Kidney (tissue), 14 donors: ENCODE measurements around the gene RPS27L. TPM values are rescaled to one million over a fixed set of nuclear protein-coding genes. Genes with fewer than 3 reads are reported as not detected.

ENCODE experiments used
- DNase-seq, 5 donors: peaks; one replicate each; pipeline ENCODE4 v3.0.0-alpha.2; 2013 to 2020
- FAIRE-seq: peaks from 2 replicates; lab custom pipeline; 2012; peaks lifted over from hg19 to GRCh38; lab: Jason Lieb, UNC
- H3K27ac ChIP-seq, 2 donors: one replicate each; pipeline ENCODE4 v1.7.0; 2013; ENCODE audit warnings: low read depth in 2 of 2, low read length in 2 of 2, inconsistent platforms in 1 of 2
- H3K27me3 ChIP-seq: one replicate; pipeline ENCODE4 v1.7.1; 2013; ENCODE audit warnings: low read length, inconsistent platforms; ENCODE audit not compliant: control insufficient read depth, insufficient read depth
- H3K36me3 ChIP-seq, 3 donors: one replicate each; pipeline versions ENCODE4 v1.7.0 to v1.7.1; 2013; ENCODE audit warnings: low read length in 3 of 3, control low read depth in 1 of 3, inconsistent platforms in 1 of 3; ENCODE audit not compliant: insufficient read depth in 3 of 3, control insufficient read depth in 2 of 3
- H3K4me1 ChIP-seq, 3 donors: one replicate each; pipeline versions ENCODE4 v1.7.0 to v1.7.1; 2013; ENCODE audit warnings: low read length in 3 of 3, inconsistent platforms in 1 of 3, low read depth in 1 of 3; ENCODE audit not compliant: control insufficient read depth in 2 of 3, insufficient read depth in 2 of 3
- H3K4me3 ChIP-seq, 3 donors: one replicate each; pipeline versions ENCODE4 v1.7.0 to v1.8.1; 2013; ENCODE audit warnings: low read length in 3 of 3, control low read depth in 1 of 3, inconsistent platforms in 1 of 3
- H3K9ac ChIP-seq, 3 donors: one replicate each; pipeline versions ENCODE4 v1.7.0 to v1.7.1; 2013; ENCODE audit warnings: low read length in 3 of 3, control low read depth in 1 of 3, inconsistent platforms in 1 of 3
- H3K9me3 ChIP-seq, 3 donors: one replicate each; pipeline versions ENCODE4 v1.7.0 to v1.7.1; 2013; ENCODE audit warnings: low read length in 3 of 3, control low read depth in 1 of 3, inconsistent platforms in 1 of 3; ENCODE audit not compliant: control insufficient read depth in 2 of 3, insufficient read depth in 1 of 3
- intact Hi-C: fragments of 100-400 bp; cut with DNase I; formaldehyde crosslinking; loops from one replicate; pipeline ENCODE4 v1.11.1; 2022
- polyA plus RNA-seq: library from polyadenylated mRNA; stranded (reverse); fragments of 350-450 nt; fragmentation: Illumina TruSeq; extraction: RNeasy Lipid Tissue Mini Kit (QIAGEN cat#74804); gene quantifications from one replicate; pipeline ENCODE4 v1.2.3, GENCODE V29; 2014; ENCODE audit warnings: low read depth, low replicate concordance; ENCODE audit not compliant: insufficient read depth
- total RNA-seq: library from RNA; stranded (reverse); fragmentation: NEBNext Ultra II Directional; extraction: Animal tissue kit (Norgen Biotek cat#: 25700); gene quantifications from one replicate; pipeline ENCODE4 v1.2.1, GENCODE V29; 2021
- TF ChIP-seq, protein P1 (sequence below): IDR thresholded peaks from 3 replicates; pipeline ENCODE4 v1.5.1; 2012; ENCODE audit warnings: mild to moderate bottlenecking, moderate library complexity, borderline replicate concordance; ENCODE audit not compliant: insufficient read depth; ENCODE audit errors: extremely low read depth
- donor health status: control.
- donor health status: control.
- donor health status: control.
- donor health status: control.
- donor health status: control.
- donor health status: DM: yes; HTN: yes; CAD: no.
- donor health status: Normal renal cell carcinoma (clear cell type).

The RPS27L gene
- total and polyA plus RNA-seq, 2 donors from 2014 or later = 120 to 372 TPM

DNA sequence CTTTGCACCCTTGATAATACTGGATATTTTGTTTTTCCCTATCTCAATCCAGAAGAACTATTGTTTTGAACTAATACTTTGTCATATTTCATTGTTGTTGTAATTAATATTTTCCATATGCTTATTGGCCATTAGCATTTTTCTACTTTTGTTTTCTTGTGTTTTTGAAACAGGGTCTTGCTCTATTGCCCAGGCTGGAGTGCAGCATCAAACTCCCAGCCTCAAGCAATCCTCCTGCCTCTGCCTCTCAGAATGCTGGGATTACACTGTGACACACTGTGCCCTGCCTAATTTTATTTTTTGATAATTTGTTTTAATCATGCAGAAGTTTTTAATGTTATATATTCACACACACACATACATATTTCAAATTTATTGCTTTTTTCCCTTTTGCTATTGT is 3.4 kb upstream of the RPS27L start:
- Histone ChIP-seq H3K9ac (no peak overlapping the region), H3K4me3 (no peak overlapping the region), H3K27ac (no peak overlapping the region), H3K36me3 (no peaks in the 10 kb centered on the region), H3K27me3 (no peaks in the 10 kb centered on the region), H3K9me3 (no peaks in the 10 kb centered on the region), H3K4me1 (peaks cover 0 to 3% (median 0%) of the 10 kb centered on the region in 3 donors)
- TF ChIP-seq, protein P1, sequence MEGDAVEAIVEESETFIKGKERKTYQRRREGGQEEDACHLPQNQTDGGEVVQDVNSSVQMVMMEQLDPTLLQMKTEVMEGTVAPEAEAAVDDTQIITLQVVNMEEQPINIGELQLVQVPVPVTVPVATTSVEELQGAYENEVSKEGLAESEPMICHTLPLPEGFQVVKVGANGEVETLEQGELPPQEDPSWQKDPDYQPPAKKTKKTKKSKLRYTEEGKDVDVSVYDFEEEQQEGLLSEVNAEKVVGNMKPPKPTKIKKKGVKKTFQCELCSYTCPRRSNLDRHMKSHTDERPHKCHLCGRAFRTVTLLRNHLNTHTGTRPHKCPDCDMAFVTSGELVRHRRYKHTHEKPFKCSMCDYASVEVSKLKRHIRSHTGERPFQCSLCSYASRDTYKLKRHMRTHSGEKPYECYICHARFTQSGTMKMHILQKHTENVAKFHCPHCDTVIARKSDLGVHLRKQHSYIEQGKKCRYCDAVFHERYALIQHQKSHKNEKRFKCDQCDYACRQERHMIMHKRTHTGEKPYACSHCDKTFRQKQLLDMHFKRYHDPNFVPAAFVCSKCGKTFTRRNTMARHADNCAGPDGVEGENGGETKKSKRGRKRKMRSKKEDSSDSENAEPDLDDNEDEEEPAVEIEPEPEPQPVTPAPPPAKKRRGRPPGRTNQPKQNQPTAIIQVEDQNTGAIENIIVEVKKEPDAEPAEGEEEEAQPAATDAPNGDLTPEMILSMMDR = no peak
- no peak for DNase-seq
- intact Hi-C loops = no loop called here
- no peak for FAIRE-seq

DNA sequence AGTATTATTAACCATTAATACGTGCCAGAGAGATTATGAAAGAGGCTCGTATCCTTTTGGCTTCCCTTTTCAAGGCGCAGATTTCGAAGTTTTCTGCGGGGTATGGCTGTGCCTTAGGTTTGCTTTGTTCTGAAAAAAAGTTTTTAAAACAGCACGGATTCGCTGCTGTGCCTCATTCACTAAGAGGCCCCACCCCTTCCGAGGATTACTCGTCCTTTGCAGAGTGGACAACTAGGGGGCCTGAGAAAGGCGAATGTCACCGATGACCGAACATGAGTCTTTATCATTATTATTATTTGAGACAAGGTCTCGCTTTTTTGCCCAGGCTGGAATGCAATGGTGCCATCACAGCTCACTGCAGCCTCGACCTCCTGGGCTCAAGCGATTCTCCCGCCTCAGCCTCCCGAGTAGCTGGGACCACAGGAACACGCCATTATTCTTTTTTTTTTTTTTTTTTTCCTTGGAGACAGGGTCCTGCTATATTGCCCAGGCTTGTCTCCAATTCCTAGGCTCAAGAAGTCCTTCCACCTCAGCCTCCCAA is 684 bp upstream of the RPS27L start:
- H3K4me3 ChIP-seq = peak overlapping the region; percentile 85 to 93 (median 93)
- peaks cover 0 to 2% (median 0%) of the 10 kb centered on the region in 3 donors for H3K36me3 ChIP-seq
- peak overlapping the region; percentile 94 to 98 for H3K27ac ChIP-seq
- TF ChIP-seq, protein P1 = no peak
- H3K9ac ChIP-seq = peak overlapping the region; percentile 64 to 93 (median 84)
- H3K4me1 ChIP-seq = peaks cover 0 to 3% (median 2%) of the 10 kb centered on the region in 3 donors
- H3K27me3 ChIP-seq = no peaks in the 10 kb centered on the region
- intact Hi-C loops = no loop called here
- no peaks in the 10 kb centered on the region for H3K9me3 ChIP-seq
- FAIRE-seq = no peak
- peak in 4 of 5 donors; percentile 79 to 94 (median 88) for DNase-seq

DNA sequence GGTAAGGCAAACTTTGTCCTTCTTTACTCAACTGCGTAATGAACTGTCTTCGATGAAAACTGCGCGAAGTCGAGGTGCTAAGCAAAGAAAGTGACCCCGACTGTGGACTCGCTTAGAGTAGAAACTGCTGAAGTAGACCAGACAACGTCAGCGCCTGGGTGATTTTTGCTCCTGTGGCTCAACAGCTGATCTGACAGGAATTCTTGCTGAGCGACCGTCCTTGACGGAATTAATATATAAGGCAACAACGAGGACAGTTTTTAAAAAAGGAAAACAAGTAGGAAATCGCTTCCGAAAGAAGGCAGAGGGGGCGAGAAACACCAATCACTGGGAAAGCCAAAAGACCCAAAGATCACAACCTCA is 541 bp downstream of the RPS27L start:
- Histone ChIP-seq H3K4me1 (peaks cover 0 to 3% (median 2%) of the 10 kb centered on the region in 3 donors), H3K27me3 (no peaks in the 10 kb centered on the region), H3K36me3 (peaks cover under 1 to 10% (median 2%) of the 10 kb centered on the region in 3 donors), H3K9ac (peak overlapping the region; percentile 84 to 95 (median 90)), H3K27ac (peak overlapping the region; percentile 94 to 98), H3K9me3 (no peaks in the 10 kb centered on the region), H3K4me3 (peak overlapping the region; percentile 85 to 93 (median 93))
- TF ChIP-seq, protein P1 = no peak
- DNase-seq (peak in 4 of 5 donors; percentile 70 to 87 (median 80)), FAIRE-seq (no peak)
- intact Hi-C loops = no loop called here
